Sigmoid colon (tissue), 7 donors: ENCODE results near the gene DIP2C. TPM values are rescaled to one million over a fixed set of nuclear protein-coding genes. Genes with fewer than 3 reads are reported as not detected.
A peak's percentile ranks its signal among the peaks of the same experiment; 100 is the strongest.

Experiments used
- DNase-seq: peaks from one replicate; pipeline ENCODE4 v3.0.0-alpha.2; 2019
- H3K27ac ChIP-seq, 4 donors: fragments of 200-600 bp; sonication (generic); one replicate each; pipeline ENCODE4 v1.5.1; 2016 to 2019; ENCODE audit warnings: mild to moderate bottlenecking in 1 of 4
- H3K27me3 ChIP-seq, 3 donors: fragments of 200-600 bp; sonication (generic); one replicate each; pipeline ENCODE4 v1.5.1; 2019; ENCODE audit warnings: mild to moderate bottlenecking in 1 of 3
- H3K36me3 ChIP-seq, 4 donors: fragments of 200-600 bp; sonication (generic); one replicate each; pipeline ENCODE4 v1.5.1; 2016 to 2019
- H3K4me1 ChIP-seq, 4 donors: fragments of 200-600 bp; sonication (generic); one replicate each; pipeline ENCODE4 v1.5.1; 2017 to 2019
- H3K4me3 ChIP-seq, 4 donors: fragments of 200-600 bp; sonication (generic); one replicate each; pipeline ENCODE4 v1.5.1; 2017 to 2019; ENCODE audit warnings: mild to moderate bottlenecking in 2 of 4, moderate library complexity in 1 of 4
- H3K9me3 ChIP-seq, 4 donors: fragments of 200-600 bp in 3 of 4; sonication (generic) in 3 of 4; one replicate each; pipeline versions ENCODE4 v1.5.1 to v1.6.1; 2013 to 2019
- CTCF ChIP-seq, 4 experiments: fragments of 450-650 bp in 3 of 4; fragments of 200-600 bp in 1 of 4; IDR thresholded peaks; one replicate each; pipeline ENCODE4 v1.5.1; 2016 to 2019; ENCODE audit warnings: antibody characterized with exemption in 4 of 4, mild to moderate bottlenecking in 3 of 4, moderate library complexity in 2 of 4
- EP300 ChIP-seq, 4 donors: sonication (generic); formaldehyde crosslinking; IDR thresholded peaks; one replicate each; pipeline ENCODE4 v1.6.1; 2017; ENCODE audit warnings: antibody characterized with exemption in 4 of 4
- POLR2A ChIP-seq, 2 donors: fragments of 450-650 bp; IDR thresholded peaks; one replicate each; pipeline ENCODE4 v1.6.1; 2016; ENCODE audit warnings: antibody characterized with exemption in 2 of 2, mild to moderate bottlenecking in 2 of 2, moderate library complexity in 2 of 2
- POLR2AphosphoS5 ChIP-seq, 4 donors: sonication (generic); formaldehyde crosslinking; IDR thresholded peaks; one replicate each; pipeline ENCODE4 v1.6.1; 2017; ENCODE audit warnings: antibody characterized with exemption in 4 of 4
- WGBS, 2 donors: extraction: QIAGEN DNeasy Blood & Tissue Kit; methylation state at CpG; one replicate each; pipeline ENCODE4 v1.1.7; 2013; 5-methylcytosine and 5-hydroxymethylcytosine counted together
- intact Hi-C: fragments of 100-400 bp; cut with DNase I; formaldehyde crosslinking; loops from one replicate; pipeline ENCODE4 v1.15.1; 2023
- polyA plus RNA-seq, 3 donors: library from polyadenylated mRNA; stranded (reverse); fragments of 200-250 nt; gene quantifications; one replicate each; pipeline ENCODE4 v1.2.3, GENCODE V29; 2013
- total RNA-seq, 4 donors: library from RNA; depleted of rRNA; stranded (reverse); fragments of >200 nt; gene quantifications; one replicate each; pipeline ENCODE4 v1.1.0, GENCODE V29; 2016
- donor health status: healthy with polysubstance abuse.
- donor health status: Bipolar disorder and iron deficiency.
- donor health status: healthy.

DIP2C gene
- total and polyA plus RNA-seq, 7 donors = 1.8 to 67.9 (median 42.1) TPM

GRCh38 chr10:602391-603005, 87.0 kb downstream of the DIP2C start:
- no peaks in the 10 kb centered on the region for H3K27me3 ChIP-seq
- no peak for DNase-seq
- H3K4me3 ChIP-seq = no peak overlapping the region
- H3K36me3 ChIP-seq = no peaks in the 10 kb centered on the region
- peaks cover 0 to 97% (median 94%) of the 10 kb centered on the region in 4 donors for H3K4me1 ChIP-seq
- H3K9me3 ChIP-seq = no peaks in the 10 kb centered on the region
- WGBS, 2 donors = 92 to 94% methylated on average over 18 of the region's 18 CpGs
- peak overlapping the region in 1 of 4 donors; percentile 7 for H3K27ac ChIP-seq
- intact Hi-C loops = no loop called here
- TF ChIP-seq CTCF (IDR thresholded peaks at IDR 0.05) (no peak), POLR2A (IDR thresholded peaks at IDR 0.05) (no peak), POLR2AphosphoS5 (IDR thresholded peaks at IDR 0.05) (no peak), EP300 (IDR thresholded peaks at IDR 0.05) (no peak)

- TF ChIP-seq POLR2A (IDR thresholded peaks at IDR 0.05) = no peak
- intact Hi-C loops = no loop called here
- H3K36me3 ChIP-seq = no peaks in the 10 kb centered on the region
- no peak for DNase-seq
- H3K27ac ChIP-seq = peak overlapping the region in 3 of 4 donors; percentile 17 to 79 (median 77)
- 58 to 87% methylated on average over 12 of the region's 12 CpGs for WGBS, 2 donors
- no peak overlapping the region for H3K4me3 ChIP-seq
- H3K9me3 ChIP-seq = no peaks in the 10 kb centered on the region
- H3K4me1 ChIP-seq = peaks cover 0 to 93% (median 90%) of the 10 kb centered on the region in 4 donors
- no peaks in the 10 kb centered on the region for H3K27me3 ChIP-seq
Measured at GRCh38 chr10:601660-601963, 87.9 kb downstream of the DIP2C start.

- no peak for DNase-seq
- Histone ChIP-seq H3K4me3 (no peak overlapping the region), H3K9me3 (no peaks in the 10 kb centered on the region), H3K27me3 (no peaks in the 10 kb centered on the region), H3K27ac (peak overlapping the region; percentile 17 to 79 (median 72)), H3K4me1 (peaks cover 0 to 88% (median 87%) of the 10 kb centered on the region in 4 donors), H3K36me3 (no peaks in the 10 kb centered on the region)
- 54 to 70% methylated on average over 11 of the region's 11 CpGs for WGBS, 2 donors
- no peak for TF ChIP-seq POLR2A (IDR thresholded peaks at IDR 0.05)
- TF ChIP-seq CTCF (IDR thresholded peaks at IDR 0.05) = no peak
- TF ChIP-seq POLR2AphosphoS5 (IDR thresholded peaks at IDR 0.05) = no peak
- no peak for TF ChIP-seq EP300 (IDR thresholded peaks at IDR 0.05)
- intact Hi-C loops = no loop called here
Measured at GRCh38 chr10:600876-601659, 88.4 kb downstream of the DIP2C start.

- peak overlapping the region; percentile 4 to 79 (median 72) for H3K27ac ChIP-seq
- H3K36me3 ChIP-seq = no peaks in the 10 kb centered on the region
- TF ChIP-seq POLR2A (IDR thresholded peaks at IDR 0.05) (no peak), CTCF (IDR thresholded peaks at IDR 0.05) (no peak), POLR2AphosphoS5 (IDR thresholded peaks at IDR 0.05) (no peak), EP300 (IDR thresholded peaks at IDR 0.05) (no peak)
- H3K4me1 ChIP-seq = peaks cover 0 to 80% (median 79%) of the 10 kb centered on the region in 4 donors
- DNase-seq = no peak
- 90 to 94% methylated on average over 15 of the region's 15 CpGs for WGBS, 2 donors
- H3K4me3 ChIP-seq = no peak overlapping the region
- intact Hi-C loops = no loop called here
- H3K27me3 ChIP-seq = no peaks in the 10 kb centered on the region
- no peaks in the 10 kb centered on the region for H3K9me3 ChIP-seq
Measured at GRCh38 chr10:600234-600633, 89.2 kb downstream of the DIP2C start.

- H3K36me3 ChIP-seq = no peaks in the 10 kb centered on the region
- no peak overlapping the region for H3K4me3 ChIP-seq
- intact Hi-C loops = no loop called here
- WGBS, 2 donors = 88 to 94% methylated on average over 9 of the region's 9 CpGs
- peaks cover 0 to 75% (median 75%) of the 10 kb centered on the region in 4 donors for H3K4me1 ChIP-seq
- H3K9me3 ChIP-seq = no peaks in the 10 kb centered on the region
- no peaks in the 10 kb centered on the region for H3K27me3 ChIP-seq
- peak overlapping the region; percentile 4 to 79 (median 72) for H3K27ac ChIP-seq
- DNase-seq = no peak
- TF ChIP-seq POLR2AphosphoS5 (IDR thresholded peaks at IDR 0.05) (no peak), POLR2A (IDR thresholded peaks at IDR 0.05) (no peak), EP300 (IDR thresholded peaks at IDR 0.05) (no peak)
Measured at GRCh38 chr10:599767-600166, 89.7 kb downstream of the DIP2C start.
